ENCODE measurements around the gene WT1. TPM values are rescaled to one million over a fixed set of nuclear protein-coding genes. Genes with fewer than 3 reads are reported as not detected.

WT1 gene
- total and polyA plus RNA-seq, 4 donors = 0.07 to 0.92 (median 0.47) TPM

GRCh38 chr11:32426819-32427615, 8.3 kb downstream of the WT1 start:
- Histone ChIP-seq H3K9me3 (ENCODE audit: control insufficient read depth in 4 of 4, insufficient read depth in 3 of 4, low read length in 3 of 4) (peaks cover 0 to 10% (median 0%) of the 10 kb centered on the region in 4 donors), H3K4me3 (no peak overlapping the region), H3K27ac (ENCODE audit: low read depth in 1 of 2, low read length in 1 of 2) (peak overlapping the region in 1 of 2 donors; percentile 18), H3K27me3 (ENCODE audit: control insufficient read depth in 3 of 3, insufficient read depth in 3 of 3, low read length in 2 of 3) (peaks cover 21 to 97% (median 73%) of the 10 kb centered on the region in 3 donors), H3K4me1 (ENCODE audit: control insufficient read depth in 5 of 5, insufficient read depth in 5 of 5, low read length in 5 of 5) (peaks cover 0 to 12% (median 4%) of the 10 kb centered on the region in 5 donors), H3K36me3 (ENCODE audit: control insufficient read depth in 4 of 4, insufficient read depth in 4 of 4, low read length in 4 of 4) (no peaks in the 10 kb centered on the region), H3K9ac (ENCODE audit: insufficient read depth in 1 of 2, low read length in 2 of 2) (no peak overlapping the region)
- ATAC-seq (ENCODE audit: insufficient read depth, low FRiP score) = peak; percentile 21
- WGBS, 2 donors = 3 to 4% methylated on average over 58 to 59 of the region's 59 CpGs
- DNase-seq = peak; percentile 53 to 85 (median 71)
- TF ChIP-seq CTCF (IDR thresholded peaks at IDR 0.05; ENCODE audit: control extremely low read depth, extremely low read depth) = no peak

- Histone ChIP-seq H3K4me3 (no peak overlapping the region), H3K9ac (ENCODE audit: insufficient read depth in 1 of 2, low read length in 2 of 2) (no peak overlapping the region), H3K4me1 (ENCODE audit: control insufficient read depth in 5 of 5, insufficient read depth in 5 of 5, low read length in 5 of 5) (peaks cover 0 to 12% (median 4%) of the 10 kb centered on the region in 5 donors), H3K36me3 (ENCODE audit: control insufficient read depth in 4 of 4, insufficient read depth in 4 of 4, low read length in 4 of 4) (no peaks in the 10 kb centered on the region), H3K9me3 (ENCODE audit: control insufficient read depth in 4 of 4, insufficient read depth in 3 of 4, low read length in 3 of 4) (peaks cover 0 to 10% (median 0%) of the 10 kb centered on the region in 4 donors), H3K27ac (ENCODE audit: low read depth in 1 of 2, low read length in 1 of 2) (peak overlapping the region in 1 of 2 donors; percentile 3), H3K27me3 (ENCODE audit: control insufficient read depth in 3 of 3, insufficient read depth in 3 of 3, low read length in 2 of 3) (peaks cover 21 to 97% (median 66%) of the 10 kb centered on the region in 3 donors)
- TF ChIP-seq CTCF (IDR thresholded peaks at IDR 0.05; ENCODE audit: control extremely low read depth, extremely low read depth) = no peak
- WGBS, 2 donors = 29 to 47% methylated on average over 12 of the region's 12 CpGs
- DNase-seq (peak in 1 of 3 donors; percentile 14), ATAC-seq (ENCODE audit: insufficient read depth, low FRiP score) (no peak)
Measured at GRCh38 chr11:32426192-32426591, 9.1 kb downstream of the WT1 start.

GRCh38 chr11:32425761-32426160, 9.6 kb downstream of the WT1 start:
- no peak for ATAC-seq (ENCODE audit: insufficient read depth, low FRiP score)
- WGBS, 2 donors = 34 to 38% methylated on average over 5 of the region's 5 CpGs

More at GRCh38 chr11:32425761-32426160, 9.6 kb downstream of the WT1 start:
- H3K36me3 ChIP-seq (ENCODE audit: control insufficient read depth in 4 of 4, insufficient read depth in 4 of 4, low read length in 4 of 4) = no peaks in the 10 kb centered on the region
- H3K4me1 ChIP-seq (ENCODE audit: control insufficient read depth in 5 of 5, insufficient read depth in 5 of 5, low read length in 5 of 5) = peaks cover 0 to 11% (median 3%) of the 10 kb centered on the region in 5 donors
- no peak overlapping the region for H3K4me3 ChIP-seq
- no peak for DNase-seq
- TF ChIP-seq CTCF (IDR thresholded peaks at IDR 0.05; ENCODE audit: control extremely low read depth, extremely low read depth) = no peak
- H3K9ac ChIP-seq (ENCODE audit: insufficient read depth in 1 of 2, low read length in 2 of 2) = no peak overlapping the region
- peaks cover 0 to 6% (median 0%) of the 10 kb centered on the region in 4 donors for H3K9me3 ChIP-seq (ENCODE audit: control insufficient read depth in 4 of 4, insufficient read depth in 3 of 4, low read length in 3 of 4)
- H3K27ac ChIP-seq (ENCODE audit: low read depth in 1 of 2, low read length in 1 of 2) = no peak overlapping the region
- H3K27me3 ChIP-seq (ENCODE audit: control insufficient read depth in 3 of 3, insufficient read depth in 3 of 3, low read length in 2 of 3) = peaks cover 16 to 97% (median 64%) of the 10 kb centered on the region in 3 donors
